IMR-90 (cell line): Measurements from ENCODE around the gene LHFPL6. TPM values are rescaled to one million over a fixed set of nuclear protein-coding genes. Genes with fewer than 3 reads are reported as not detected.

ENCODE experiments used
- ATAC-seq: fragments of 200-7000 bp; cut with Tn5 transposase; 2 replicates; pipeline ENCODE4 v1.9.1; 2020; ENCODE audit warnings: low read depth, mild to moderate bottlenecking, moderate library complexity
- BruUV-seq: library from RNA; stranded (reverse); fragments of 400-500 nt; replicated peaks from 2 replicates; lab custom pipeline; 2021; lab: Mats Ljungman, UMichigan
- CTCF ChIA-PET: fragments of 300-600 bp; formaldehyde crosslinking; extraction: SDS; loops from one replicate; lab custom pipeline; 2021; ENCODE audit warnings: antibody characterized with exemption; lab: Yijun Ruan, JAX
- POLR2A ChIA-PET: fragments of 300-600 bp; sonication (Branson Sonifier 250); formaldehyde crosslinking; loops from one replicate; lab custom pipeline; 2022; ENCODE audit warnings: antibody characterized with exemption; ENCODE audit not compliant: unreplicated experiment; lab: Charles Lee
- DNase-seq: peaks from one replicate; pipeline ENCODE4 v3.0.0; 2013
- H2AFZ ChIP-seq: replicated peaks from 2 replicates; pipeline ENCODE3; 2013; ENCODE audit warnings: low read length, mild to moderate bottlenecking; ENCODE audit not compliant: poor library complexity
- H2AK5ac ChIP-seq: 2 replicates; pipeline ENCODE4 v1.6.1; 2013; ENCODE audit warnings: low read depth, low read length, inconsistent platforms
- H2AK9ac ChIP-seq: replicated peaks from 2 replicates; pipeline ENCODE3; 2013; ENCODE audit warnings: mild to moderate bottlenecking, low read depth, low read length, moderate library complexity; ENCODE audit not compliant: poor library complexity
- H2BK120ac ChIP-seq: 2 replicates; pipeline ENCODE4 v1.6.1; 2013; ENCODE audit warnings: low read depth, low read length, inconsistent platforms
- H2BK15ac ChIP-seq: 3 replicates; pipeline ENCODE4 v1.6.1; 2013; ENCODE audit warnings: low read depth, low read length, inconsistent platforms
- H2BK20ac ChIP-seq: 2 replicates; pipeline ENCODE4 v1.6.1; 2013; ENCODE audit warnings: low read depth, mild to moderate bottlenecking, inconsistent platforms, low read length, moderate library complexity
- H2BK5ac ChIP-seq: 2 replicates; pipeline ENCODE4 v1.6.1; 2013; ENCODE audit warnings: mild to moderate bottlenecking, low read depth, low read length, inconsistent platforms; ENCODE audit not compliant: poor library complexity, severe bottlenecking
- H3K14ac ChIP-seq: replicated peaks from 2 replicates; pipeline ENCODE4 v1.6.1; 2013; ENCODE audit warnings: low read depth, low read length, inconsistent platforms
- H3K18ac ChIP-seq: 2 replicates; pipeline ENCODE4 v1.6.1; 2013; ENCODE audit warnings: low read depth, low read length, control low read depth
- H3K23ac ChIP-seq: 2 replicates; pipeline ENCODE4 v1.6.1; 2013; ENCODE audit warnings: low read depth, low read length, inconsistent platforms
- H3K27ac ChIP-seq: 2 replicates; pipeline ENCODE4 v1.5.1; 2013; ENCODE audit warnings: mild to moderate bottlenecking, control low read depth, low read length; ENCODE audit not compliant: insufficient read depth
- H3K27me3 ChIP-seq: 2 replicates; pipeline ENCODE4 v1.6.1; 2013; ENCODE audit warnings: low read length; ENCODE audit not compliant: control insufficient read depth, insufficient read depth
- H3K36me3 ChIP-seq: 2 replicates; pipeline ENCODE4 v1.6.1; 2013; ENCODE audit warnings: low read length, mixed read lengths; ENCODE audit not compliant: control insufficient read depth, insufficient read depth
- H3K4ac ChIP-seq: 2 replicates; pipeline ENCODE4 v1.6.1; 2013; ENCODE audit warnings: low read depth, low read length, inconsistent platforms
- H3K4me1 ChIP-seq: 2 replicates; pipeline ENCODE4 v1.6.1; 2013; ENCODE audit warnings: low read length, mixed read lengths; ENCODE audit not compliant: control insufficient read depth, insufficient read depth
- H3K4me2 ChIP-seq: 2 replicates; pipeline ENCODE4 v1.6.1; 2013; ENCODE audit warnings: low read depth, mild to moderate bottlenecking, control low read depth, low read length, moderate library complexity
- H3K4me3 ChIP-seq: 2 replicates; pipeline ENCODE4 v1.5.1; 2013; ENCODE audit warnings: low read depth, mild to moderate bottlenecking, control low read depth, low read length, moderate library complexity; ENCODE audit not compliant: insufficient read depth
- H3K56ac ChIP-seq: 2 replicates; pipeline ENCODE4 v1.6.1; 2013; ENCODE audit warnings: low read length, inconsistent platforms; ENCODE audit not compliant: insufficient read depth; ENCODE audit errors: extremely low read depth
- H3K79me1 ChIP-seq, 2 experiments: 2 replicates each; pipeline ENCODE4 v1.6.1; 2013; ENCODE audit warnings: low read length in 2 of 2, inconsistent platforms in 1 of 2, low read depth in 1 of 2
- H3K9ac ChIP-seq: 2 replicates; pipeline ENCODE4 v1.6.1; 2013; ENCODE audit warnings: low read depth, low read length, control low read depth
- H3K9me1 ChIP-seq: 2 replicates; pipeline ENCODE4 v1.6.1; 2013; ENCODE audit warnings: low read length, inconsistent platforms; ENCODE audit not compliant: insufficient read depth
- H3K9me3 ChIP-seq: 2 replicates; pipeline ENCODE4 v1.6.1; 2013; ENCODE audit warnings: low read length; ENCODE audit not compliant: control insufficient read depth, insufficient read depth
- H4K20me1 ChIP-seq: 2 replicates; pipeline ENCODE4 v1.6.1; 2013; ENCODE audit warnings: low read length, inconsistent platforms; ENCODE audit not compliant: insufficient read depth
- H4K5ac ChIP-seq: 2 replicates; pipeline ENCODE4 v1.6.1; 2013; ENCODE audit warnings: mild to moderate bottlenecking, low read depth, low read length, control low read depth
- H4K8ac ChIP-seq, 2 experiments: 2 replicates each; pipeline ENCODE4 v1.6.1; 2013; ENCODE audit warnings: low read depth in 2 of 2, low read length in 2 of 2, control low read depth in 1 of 2, inconsistent platforms in 1 of 2
- H4K91ac ChIP-seq: 2 replicates; pipeline ENCODE4 v1.6.1; 2013; ENCODE audit warnings: low read depth, low read length, inconsistent platforms; ENCODE audit not compliant: insufficient read depth
- BHLHE40 ChIP-seq: fragments of 150-350 bp; IDR thresholded peaks from 2 replicates; pipeline ENCODE4 v1.6.1; 2016; ENCODE audit warnings: mild to moderate bottlenecking, low read depth, low read length
- CEBPB ChIP-seq: IDR thresholded peaks from 2 replicates; pipeline ENCODE4 v1.6.1; 2012; ENCODE audit warnings: low read depth, low read length, improper control_type of control experiment
- CHD1 ChIP-seq: IDR thresholded peaks from 2 replicates; pipeline ENCODE4 v1.6.1; 2012; ENCODE audit warnings: low read depth, low read length, improper control_type of control experiment
- FOS ChIP-seq: fragments of 150-350 bp; IDR thresholded peaks from 2 replicates; pipeline ENCODE4 v1.6.1; 2016; ENCODE audit warnings: low read depth, low read length
- MAFK ChIP-seq: IDR thresholded peaks from 2 replicates; pipeline ENCODE4 v1.6.1; 2012; ENCODE audit warnings: low read depth, low read length, improper control_type of control experiment
- MAZ ChIP-seq: IDR thresholded peaks from 2 replicates; pipeline ENCODE4 v1.6.1; 2012; ENCODE audit warnings: low read depth, mild to moderate bottlenecking, low read length, improper control_type of control experiment, moderate library complexity, borderline replicate concordance
- MXI1 ChIP-seq: IDR thresholded peaks from 2 replicates; pipeline ENCODE4 v1.6.1; 2012; ENCODE audit warnings: low read depth, mild to moderate bottlenecking, low read length, moderate library complexity, borderline replicate concordance
- NFE2L2 ChIP-seq: fragments of 150-350 bp; IDR thresholded peaks from 2 replicates; pipeline ENCODE4 v1.6.1; 2016; ENCODE audit warnings: low read depth, mild to moderate bottlenecking, low read length
- POLR2A ChIP-seq: IDR thresholded peaks from 2 replicates; pipeline ENCODE4 v1.6.1; 2012; ENCODE audit warnings: mild to moderate bottlenecking, low read depth, low read length
- RAD21 ChIP-seq: IDR thresholded peaks from 2 replicates; pipeline ENCODE4 v1.6.1; 2012; ENCODE audit warnings: low read length, improper control_type of control experiment
- RCOR1 ChIP-seq: IDR thresholded peaks from 2 replicates; pipeline ENCODE4 v1.6.1; 2012; ENCODE audit warnings: mild to moderate bottlenecking, low read length, improper control_type of control experiment; ENCODE audit not compliant: insufficient replicate concordance
- RFX5 ChIP-seq: IDR thresholded peaks from 2 replicates; pipeline ENCODE4 v1.8.0; 2012; ENCODE audit warnings: low read depth, mild to moderate bottlenecking, low read length, moderate library complexity
- SMC3 ChIP-seq: fragments of 150-350 bp; IDR thresholded peaks from 2 replicates; pipeline ENCODE4 v1.6.1; 2016; ENCODE audit warnings: low read depth, mild to moderate bottlenecking, antibody characterized with exemption, low read length, moderate library complexity
- WGBS, 2 experiments: methylation state at CpG; one replicate each; pipeline versions ENCODE4 v1.1.5 to v1.1.7; 2013; ENCODE audit warnings: missing lambda C conversion rate in 2 of 2; ENCODE audit not compliant: insufficient read length in 1 of 2; ENCODE audit errors: extremely low coverage in 2 of 2; 5-methylcytosine and 5-hydroxymethylcytosine counted together
- dilution Hi-C: fragments of 300-500 bp; cut with HindIII; formaldehyde crosslinking; loops from one replicate; pipeline ENCODE4 v1.14.3; 2018; ENCODE audit warnings: low sequenced_read_pairs; ENCODE audit not compliant: unreplicated experiment
- in situ Hi-C: fragments of 300-500 bp; cut with MboI; formaldehyde crosslinking; loops from 3 replicates; pipeline ENCODE4 v1.14.3; 2019; ENCODE audit warnings: low sequenced_read_pairs, inconsistent platforms, mixed read lengths
- intact Hi-C: fragments of 100-400 bp; cut with micrococcal nuclease; formaldehyde crosslinking; loops from 2 replicates; pipeline ENCODE4 v1.10.0; 2022
- polyA plus RNA-seq, 3 experiments: library from polyadenylated mRNA; depleted of rRNA; stranded (reverse); fragments of >200 nt; gene quantifications; 2 replicates each; pipeline ENCODE4 v1.2.3, GENCODE V29; 2012; ENCODE audit warnings: low replicate concordance in 1 of 3
- total RNA-seq: library from RNA; depleted of rRNA; stranded (reverse); fragments of >200 nt; gene quantifications from 2 replicates; pipeline ENCODE4 v1.2.3, GENCODE V29; 2012
- TF ChIP-seq, protein P1 (sequence below): fragments of 150-350 bp; IDR thresholded peaks from 2 replicates; pipeline ENCODE4 v1.6.1; 2016; ENCODE audit warnings: low read depth, mild to moderate bottlenecking, low read length, moderate library complexity, borderline replicate concordance
- TF ChIP-seq, protein P2 (sequence below): fragments of 150-350 bp; IDR thresholded peaks from 2 replicates; pipeline ENCODE4 v1.6.1; 2017; ENCODE audit warnings: mild to moderate bottlenecking, antibody characterized with exemption, low read length, low read depth
- TF ChIP-seq, protein P3 (sequence below): conservative IDR thresholded peaks from 2 replicates; pipeline ENCODE4 v1.5.1; 2012; ENCODE audit warnings: mild to moderate bottlenecking, low read depth, low read length, improper control_type of control experiment

Gene LHFPL6
- total and polyA plus RNA-seq, 2 of the 4 experiments (the other 2 are of a cell fraction), result 24.7 to 36.1 TPM

DNA sequence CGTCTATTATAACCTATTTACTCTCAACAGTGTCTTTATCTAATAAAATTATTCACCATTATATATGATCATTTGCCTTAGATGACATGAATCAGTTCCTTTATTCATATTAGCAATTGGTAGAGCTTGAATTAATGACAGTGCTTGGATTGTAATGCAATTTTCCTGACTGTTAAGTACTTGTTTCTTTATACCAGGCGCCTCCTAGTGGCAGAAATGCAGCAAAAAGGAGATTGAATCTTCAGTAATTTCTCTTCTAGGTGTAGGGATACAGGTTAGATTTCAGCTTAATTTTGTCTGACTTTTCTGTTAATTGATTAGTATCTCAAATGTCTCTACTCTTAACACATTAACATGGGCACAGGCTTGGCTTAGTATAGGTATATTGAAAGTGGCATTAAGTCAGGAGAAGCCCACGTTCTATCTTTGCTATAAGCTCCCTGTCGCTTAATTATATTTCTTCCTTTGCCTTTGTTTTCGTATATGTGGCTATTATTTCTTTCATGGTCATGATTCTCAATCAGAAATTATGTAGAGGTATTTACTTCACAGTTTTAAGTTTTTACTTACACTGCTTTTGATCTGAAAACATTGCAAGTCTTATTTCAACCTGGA lies 9.1 kb upstream of the LHFPL6 start:
- Histone ChIP-seq H3K14ac (no peak overlapping the region), H3K4ac (no peak overlapping the region), H2BK5ac (no peak overlapping the region), H4K91ac (no peak overlapping the region), H3K4me2 (no peak overlapping the region), H2BK20ac (no peak overlapping the region), H2AK9ac (no peak overlapping the region), H3K4me1 (no peaks in the 10 kb centered on the region), H3K36me3 (no peaks in the 10 kb centered on the region), H3K18ac (no peak overlapping the region), H4K8ac (no peak overlapping the region), H3K9ac (no peak overlapping the region), H3K79me1 (no peaks in the 10 kb centered on the region), H3K56ac (no peak overlapping the region), H3K4me3 (no peak overlapping the region), H2AFZ (no peak overlapping the region), H2BK15ac (no peak overlapping the region), H3K27ac (no peak overlapping the region), H4K20me1 (no peaks in the 10 kb centered on the region), H3K9me1 (no peaks in the 10 kb centered on the region), H4K5ac (no peak overlapping the region), H3K23ac (no peak overlapping the region), H3K9me3 (no peaks in the 10 kb centered on the region), H2AK5ac (no peak overlapping the region), H3K27me3 (peaks cover 4% of the 10 kb centered on the region), H2BK120ac (no peak overlapping the region)
- in situ Hi-C loops, result loop anchor here (5.0 kb wide), 2 partner anchors 330 to 465 kb away; no protein-coding TSS in a partner anchor
- intact Hi-C loops, result loop anchor here (1.0 to 2.0 kb wide), 3 partner anchors 197 to 1071 kb away; no protein-coding TSS in a partner anchor
- ChIA-PET POLR2A (no interaction called here), CTCF (interaction anchor here (0.6 to 2.5 kb wide), 21 partner anchors 9 to 807 kb away, joined by 3 to 22 read pairs (median 4); partner anchors contain the start of gene LHFPL6)
- BruUV-seq, result no TSS peak
- dilution Hi-C loops, result no loop called here
- TF ChIP-seq, protein P1, sequence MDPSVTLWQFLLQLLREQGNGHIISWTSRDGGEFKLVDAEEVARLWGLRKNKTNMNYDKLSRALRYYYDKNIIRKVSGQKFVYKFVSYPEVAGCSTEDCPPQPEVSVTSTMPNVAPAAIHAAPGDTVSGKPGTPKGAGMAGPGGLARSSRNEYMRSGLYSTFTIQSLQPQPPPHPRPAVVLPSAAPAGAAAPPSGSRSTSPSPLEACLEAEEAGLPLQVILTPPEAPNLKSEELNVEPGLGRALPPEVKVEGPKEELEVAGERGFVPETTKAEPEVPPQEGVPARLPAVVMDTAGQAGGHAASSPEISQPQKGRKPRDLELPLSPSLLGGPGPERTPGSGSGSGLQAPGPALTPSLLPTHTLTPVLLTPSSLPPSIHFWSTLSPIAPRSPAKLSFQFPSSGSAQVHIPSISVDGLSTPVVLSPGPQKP, result no peak
- TF ChIP-seq POLR2A, result no peak
- no peak for TF ChIP-seq CHD1
- no peak for TF ChIP-seq MAZ
- no peak for TF ChIP-seq RFX5
- TF ChIP-seq BHLHE40, result no peak
- TF ChIP-seq, protein P2, sequence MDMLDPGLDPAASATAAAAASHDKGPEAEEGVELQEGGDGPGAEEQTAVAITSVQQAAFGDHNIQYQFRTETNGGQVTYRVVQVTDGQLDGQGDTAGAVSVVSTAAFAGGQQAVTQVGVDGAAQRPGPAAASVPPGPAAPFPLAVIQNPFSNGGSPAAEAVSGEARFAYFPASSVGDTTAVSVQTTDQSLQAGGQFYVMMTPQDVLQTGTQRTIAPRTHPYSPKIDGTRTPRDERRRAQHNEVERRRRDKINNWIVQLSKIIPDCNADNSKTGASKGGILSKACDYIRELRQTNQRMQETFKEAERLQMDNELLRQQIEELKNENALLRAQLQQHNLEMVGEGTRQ, result no peak
- TF ChIP-seq, protein P3, sequence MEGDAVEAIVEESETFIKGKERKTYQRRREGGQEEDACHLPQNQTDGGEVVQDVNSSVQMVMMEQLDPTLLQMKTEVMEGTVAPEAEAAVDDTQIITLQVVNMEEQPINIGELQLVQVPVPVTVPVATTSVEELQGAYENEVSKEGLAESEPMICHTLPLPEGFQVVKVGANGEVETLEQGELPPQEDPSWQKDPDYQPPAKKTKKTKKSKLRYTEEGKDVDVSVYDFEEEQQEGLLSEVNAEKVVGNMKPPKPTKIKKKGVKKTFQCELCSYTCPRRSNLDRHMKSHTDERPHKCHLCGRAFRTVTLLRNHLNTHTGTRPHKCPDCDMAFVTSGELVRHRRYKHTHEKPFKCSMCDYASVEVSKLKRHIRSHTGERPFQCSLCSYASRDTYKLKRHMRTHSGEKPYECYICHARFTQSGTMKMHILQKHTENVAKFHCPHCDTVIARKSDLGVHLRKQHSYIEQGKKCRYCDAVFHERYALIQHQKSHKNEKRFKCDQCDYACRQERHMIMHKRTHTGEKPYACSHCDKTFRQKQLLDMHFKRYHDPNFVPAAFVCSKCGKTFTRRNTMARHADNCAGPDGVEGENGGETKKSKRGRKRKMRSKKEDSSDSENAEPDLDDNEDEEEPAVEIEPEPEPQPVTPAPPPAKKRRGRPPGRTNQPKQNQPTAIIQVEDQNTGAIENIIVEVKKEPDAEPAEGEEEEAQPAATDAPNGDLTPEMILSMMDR, result peak; percentile 83
- TF ChIP-seq CEBPB, result no peak
- TF ChIP-seq NFE2L2, result no peak
- no peak for TF ChIP-seq MXI1
- peak; percentile 75 for TF ChIP-seq RAD21
- TF ChIP-seq SMC3, result peak; percentile 76
- no peak for TF ChIP-seq MAFK
- TF ChIP-seq RCOR1, result no peak
- TF ChIP-seq FOS, result no peak
- ATAC-seq, result peak; percentile 65
- no CpG with 5 or more reads among the region's 5 CpGs for WGBS, 2 experiments
- peak; percentile 78 for DNase-seq
